CD4-positive, alpha-beta T cell treated with Interferon gamma for 1 hour (primary cell): Measurements from ENCODE around the gene TSEN15.
"Not testable (repeated sequence)": the region's sequence is repeated elsewhere in the genome, so short reads cannot be mapped to it uniquely, and the experiment has no call there.

ENCODE experiments used
- DNase-seq: peaks from one replicate; pipeline ENCODE4 v3.0.0-alpha.2; 2020

TSEN15 gene

GRCh38 chr1:184032306-184032929 is 19.1 kb upstream of the TSEN15 start:
- DNase-seq, result no peak

- DNase-seq, result no peak
Measured at GRCh38 chr1:184032930-184033418, 18.6 kb upstream of the TSEN15 start.

DNA sequence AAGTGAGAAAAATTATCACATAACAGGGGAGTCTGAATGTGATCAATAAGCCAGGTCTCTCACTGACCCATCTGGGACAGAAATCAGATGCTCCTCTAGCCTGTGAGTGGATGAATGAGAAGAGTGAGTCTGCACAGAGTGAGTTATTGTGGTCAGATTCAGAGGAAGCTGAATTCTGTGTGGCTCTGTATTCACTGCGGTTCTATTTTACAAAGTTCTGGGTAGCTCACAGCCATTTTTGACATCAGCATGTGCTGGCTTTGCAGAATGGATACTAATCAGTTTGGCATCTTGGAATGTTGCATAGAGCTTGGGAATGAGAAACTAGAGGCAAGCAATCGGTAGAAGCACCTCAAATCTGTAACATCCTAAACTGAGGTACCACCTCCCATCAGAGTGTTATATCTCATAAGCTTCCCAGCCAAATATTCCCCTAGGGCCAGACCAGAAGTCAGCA is 17.8 kb upstream of the TSEN15 start:
- no peak for DNase-seq

DNA sequence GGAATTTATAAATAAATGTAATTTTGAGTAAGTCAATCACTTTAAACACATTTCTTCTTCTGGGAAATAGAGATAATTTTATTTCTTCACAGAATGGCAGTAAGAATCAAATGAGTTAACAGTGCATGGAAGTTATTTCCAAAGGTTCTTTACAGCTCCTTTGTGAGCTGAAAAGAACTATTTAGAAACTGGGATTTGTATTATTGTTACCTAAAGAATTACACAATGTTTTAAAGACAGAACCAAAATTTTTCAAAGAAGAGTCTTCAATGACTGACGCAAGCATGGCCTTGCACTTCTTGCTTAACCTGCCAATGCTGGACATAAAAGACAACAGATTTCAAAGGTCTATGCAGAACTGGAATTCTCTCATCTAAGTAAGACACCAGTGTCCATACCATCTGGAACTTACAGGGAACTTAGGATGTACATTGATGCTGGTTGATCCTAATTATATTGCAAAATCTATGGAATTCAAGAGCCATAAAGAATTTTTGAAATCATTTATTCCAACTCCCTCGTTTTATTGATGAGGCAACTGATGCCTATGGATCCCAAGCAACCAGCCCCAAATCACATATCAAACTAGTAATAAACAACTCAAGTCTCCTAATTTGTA is 16.7 kb upstream of the TSEN15 start:
- DNase-seq, result no peak

GRCh38 chr1:184035719-184036516 is 15.6 kb upstream of the TSEN15 start:
- DNase-seq, result no peak

- DNase-seq, result no peak
Measured at GRCh38 chr1:184036517-184036949, 15.0 kb upstream of the TSEN15 start.

- DNase-seq, result no peak
Measured at GRCh38 chr1:184037849-184038591, 13.5 kb upstream of the TSEN15 start.

DNA sequence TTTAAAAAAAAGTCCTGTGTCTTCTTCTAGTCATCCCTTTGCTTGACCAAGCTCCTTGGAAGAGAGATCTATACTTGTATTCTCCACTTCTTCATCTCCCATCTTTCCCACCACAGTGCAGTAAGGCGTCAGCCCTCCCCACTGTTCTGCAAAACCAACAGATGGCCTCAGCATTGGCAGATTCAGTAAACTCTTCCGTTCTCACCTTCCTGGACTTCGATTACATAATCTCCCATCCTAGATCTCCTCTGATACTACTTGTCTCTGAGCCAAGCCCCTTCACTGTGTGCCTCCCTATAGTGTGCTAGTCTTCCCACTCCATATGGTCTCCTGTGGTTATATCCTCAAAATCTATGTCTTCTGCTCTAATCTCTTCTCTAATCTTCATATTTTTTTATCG is 12.4 kb upstream of the TSEN15 start:
- no peak for DNase-seq

GRCh38 chr1:184041731-184042130 is 9.8 kb upstream of the TSEN15 start:
- DNase-seq, result no peak

DNA sequence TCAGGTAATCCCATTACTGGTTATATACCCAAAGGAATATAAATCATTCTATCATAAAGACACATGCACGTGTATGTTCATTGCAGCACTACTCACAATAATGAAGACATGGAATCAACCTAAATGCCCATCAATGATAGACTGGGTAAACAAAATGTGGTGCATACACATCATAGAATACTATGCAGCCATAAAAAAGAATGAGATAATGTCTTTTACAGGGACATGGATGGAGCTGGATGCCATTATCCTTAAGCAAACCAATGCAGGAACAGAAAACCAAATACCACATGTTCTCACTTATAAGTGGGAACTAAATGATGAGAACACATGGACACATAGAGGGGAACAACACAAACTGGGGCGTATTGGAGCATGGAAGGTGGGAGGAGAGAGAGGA is 8.2 kb upstream of the TSEN15 start:
- not testable (repeated sequence) for DNase-seq

- no peak for DNase-seq
Measured at GRCh38 chr1:184044603-184045376, 6.7 kb upstream of the TSEN15 start.

DNA sequence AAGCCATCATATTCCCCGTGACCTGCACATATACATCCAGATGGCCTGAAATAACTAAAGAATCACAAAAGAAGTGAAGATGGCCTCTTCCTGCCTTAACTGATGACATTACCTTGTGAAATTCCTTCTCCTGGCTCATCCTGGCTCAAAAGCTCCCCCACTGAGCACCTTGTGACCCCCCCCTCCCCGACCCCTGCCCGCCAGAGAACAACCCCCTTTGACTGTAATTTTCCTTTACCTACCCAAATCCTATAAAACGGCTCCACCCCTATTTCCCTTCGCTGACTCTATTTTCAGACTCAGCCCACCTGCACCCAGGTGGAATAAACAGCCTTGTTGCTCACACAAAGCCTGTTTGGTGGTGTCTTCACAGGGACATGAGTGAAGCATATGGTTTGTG is 4.0 kb upstream of the TSEN15 start:
- DNase-seq, result not testable (repeated sequence)

DNA sequence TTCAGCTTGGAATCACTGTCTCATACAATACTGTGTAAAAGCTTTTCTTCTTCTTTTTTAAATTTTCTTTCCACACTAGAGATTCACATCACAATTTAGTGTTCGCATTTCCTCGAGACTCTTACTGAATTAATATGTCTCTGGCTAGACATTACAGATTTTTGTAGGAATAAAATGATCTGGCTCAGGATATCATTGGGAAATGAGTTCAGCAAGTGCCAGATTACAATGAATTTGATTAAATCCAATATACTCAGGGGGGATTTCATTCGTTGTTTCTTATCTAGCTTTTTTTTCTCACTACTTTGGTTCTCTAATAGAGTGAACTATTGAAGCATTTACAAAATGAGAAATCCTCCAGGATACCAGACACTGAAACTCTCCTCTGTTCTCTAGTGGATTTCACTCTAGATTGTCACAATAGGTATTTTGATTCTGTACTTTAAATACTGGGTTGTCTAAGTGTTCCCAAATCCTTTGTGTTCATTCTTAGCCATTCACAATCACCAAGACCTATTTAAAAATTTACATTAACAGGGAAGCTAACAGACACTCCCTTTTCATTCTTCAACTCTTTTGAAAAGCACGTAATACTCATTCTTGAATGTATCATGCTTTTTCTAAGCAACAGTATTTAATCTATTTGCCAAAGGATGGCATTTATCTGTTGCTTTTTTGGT is 2.8 kb upstream of the TSEN15 start:
- DNase-seq, result no peak

DNA sequence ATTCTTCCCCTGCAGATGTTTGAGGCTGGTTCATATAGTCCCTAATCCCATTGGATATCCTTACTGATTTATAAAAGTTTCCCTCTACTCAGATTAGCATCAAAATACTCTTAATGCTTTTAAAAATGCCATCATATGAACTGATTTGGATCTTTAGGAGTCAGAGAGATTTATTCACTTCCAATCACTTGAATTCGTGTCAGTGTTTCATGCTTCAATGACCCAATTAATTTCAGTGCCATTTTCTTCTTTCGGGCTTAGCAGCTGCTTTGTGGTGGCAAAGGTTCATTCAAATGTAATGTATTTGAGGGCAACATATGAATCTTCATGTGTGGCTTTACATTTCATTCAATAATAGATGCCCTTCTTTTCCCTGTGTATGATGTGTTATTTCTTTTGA is 2.2 kb upstream of the TSEN15 start:
- DNase-seq, result no peak

- no peak for DNase-seq
Measured at GRCh38 chr1:184049836-184050468, 1.6 kb upstream of the TSEN15 start.

- DNase-seq, result no peak
Measured at GRCh38 chr1:184050636-184051035, 894 bp upstream of the TSEN15 start.

- no peak for DNase-seq
Measured at GRCh38 chr1:184051138-184051484, 419 bp upstream of the TSEN15 start.

- no peak for DNase-seq
Measured at GRCh38 chr1:184052194-184052559, 647 bp downstream of the TSEN15 start.

DNA sequence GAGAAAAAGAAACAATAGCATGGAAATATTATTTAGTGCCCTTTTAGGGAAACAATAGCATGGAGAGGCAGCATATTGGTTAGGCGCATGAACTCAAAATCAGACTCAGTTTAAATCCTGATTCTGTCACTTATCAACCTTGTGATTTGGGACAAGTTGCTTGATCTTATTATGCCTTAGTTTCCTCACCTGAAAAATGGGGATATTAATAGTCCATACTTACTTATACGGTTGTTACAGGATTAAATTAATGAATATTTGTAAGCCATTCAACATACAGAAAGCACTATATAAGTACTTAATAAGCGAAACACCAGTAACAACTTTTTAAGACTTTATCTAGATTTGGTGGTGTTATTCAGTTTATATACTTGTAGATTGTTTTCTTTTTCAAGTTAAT is 1.2 kb downstream of the TSEN15 start:
- DNase-seq, result no peak

GRCh38 chr1:184053881-184054280 is 2.4 kb downstream of the TSEN15 start:
- no peak for DNase-seq

DNA sequence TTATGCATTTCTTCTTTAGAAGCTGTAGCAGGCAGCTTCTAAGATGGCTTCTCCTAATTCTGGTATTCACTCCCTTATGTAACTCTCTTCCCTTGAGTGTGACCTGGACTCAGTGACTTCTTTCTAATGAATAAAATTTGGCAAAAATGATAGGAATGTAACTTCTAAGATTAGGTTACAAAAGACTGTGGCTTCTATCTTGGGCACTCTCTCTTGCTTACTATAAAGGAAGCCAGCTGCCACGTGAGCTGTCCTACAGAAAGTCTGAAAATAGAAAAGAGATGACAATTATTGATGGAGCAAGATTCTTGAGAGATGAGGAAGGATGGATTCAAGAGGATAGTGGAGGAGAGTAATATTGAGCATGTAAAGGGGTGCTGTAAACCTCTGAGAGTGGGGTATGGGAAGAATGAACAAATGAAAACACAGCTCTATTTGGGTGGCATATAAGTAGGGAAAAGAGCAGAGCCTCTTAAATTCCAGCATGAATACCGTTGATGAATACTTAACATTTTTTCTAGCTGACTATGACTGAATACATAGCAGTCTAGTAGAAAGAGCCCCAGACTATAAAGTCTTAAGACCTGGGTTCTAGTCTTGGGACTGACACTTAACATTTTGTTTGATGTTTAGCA is 5.5 kb downstream of the TSEN15 start:
- DNase-seq, result no peak
